Peyer's patch (tissue), 4 donors: ENCODE measurements around the gene CUL2. TPM values are rescaled to one million over a fixed set of nuclear protein-coding genes. Genes with fewer than 3 reads are reported as not detected.

Experiments
- DNase-seq, 3 donors: peaks; one replicate each; pipeline ENCODE4 v3.0.0-alpha.2; 2017 to 2019
- H3K27ac ChIP-seq, 4 donors: fragments of 200-600 bp; sonication (generic); one replicate each; pipeline ENCODE4 v1.5.1; 2016 to 2019
- H3K27me3 ChIP-seq, 2 donors: fragments of 200-600 bp; sonication (generic); one replicate each; pipeline ENCODE4 v1.5.1; 2019
- H3K36me3 ChIP-seq, 3 donors: fragments of 200-600 bp; sonication (generic); one replicate each; pipeline ENCODE4 v1.5.1; 2016 to 2019
- H3K4me1 ChIP-seq, 4 donors: fragments of 200-600 bp; sonication (generic); one replicate each; pipeline ENCODE4 v1.5.1; 2016 to 2019
- H3K4me3 ChIP-seq, 4 donors: fragments of 200-600 bp; sonication (generic); 1 replicate in 3 of 4; 2 replicates in 1 of 4; pipeline ENCODE4 v1.5.1; 2016 to 2019; ENCODE audit warnings: mild to moderate bottlenecking in 1 of 4
- H3K9me3 ChIP-seq, 4 donors: fragments of 200-600 bp; sonication (generic); one replicate each; pipeline ENCODE4 v1.5.1; 2016 to 2019; ENCODE audit warnings: mild to moderate bottlenecking in 1 of 4
- CTCF ChIP-seq, 6 experiments: fragments of 450-650 bp in 4 of 6; fragments of 200-600 bp in 2 of 6; sonication (generic) in 1 of 6; IDR thresholded peaks; one replicate each; pipeline ENCODE4 v1.5.1; 2017 to 2019; ENCODE audit warnings: antibody characterized with exemption in 6 of 6, mild to moderate bottlenecking in 3 of 6, moderate library complexity in 1 of 6
- POLR2A ChIP-seq, 2 donors: fragments of 450-650 bp; IDR thresholded peaks; one replicate each; pipeline ENCODE4 v1.5.1; 2017; ENCODE audit warnings: antibody characterized with exemption in 2 of 2, mild to moderate bottlenecking in 2 of 2, moderate library complexity in 2 of 2
- total RNA-seq, 4 donors: library from RNA; depleted of rRNA; stranded (reverse); fragments of >200 nt; gene quantifications; one replicate each; pipeline ENCODE4 v1.1.0, GENCODE V29; 2016

Gene CUL2
- total RNA-seq, 4 donors from 2014 or later: 13.8 to 21.6 (median 17.7) TPM

DNA sequence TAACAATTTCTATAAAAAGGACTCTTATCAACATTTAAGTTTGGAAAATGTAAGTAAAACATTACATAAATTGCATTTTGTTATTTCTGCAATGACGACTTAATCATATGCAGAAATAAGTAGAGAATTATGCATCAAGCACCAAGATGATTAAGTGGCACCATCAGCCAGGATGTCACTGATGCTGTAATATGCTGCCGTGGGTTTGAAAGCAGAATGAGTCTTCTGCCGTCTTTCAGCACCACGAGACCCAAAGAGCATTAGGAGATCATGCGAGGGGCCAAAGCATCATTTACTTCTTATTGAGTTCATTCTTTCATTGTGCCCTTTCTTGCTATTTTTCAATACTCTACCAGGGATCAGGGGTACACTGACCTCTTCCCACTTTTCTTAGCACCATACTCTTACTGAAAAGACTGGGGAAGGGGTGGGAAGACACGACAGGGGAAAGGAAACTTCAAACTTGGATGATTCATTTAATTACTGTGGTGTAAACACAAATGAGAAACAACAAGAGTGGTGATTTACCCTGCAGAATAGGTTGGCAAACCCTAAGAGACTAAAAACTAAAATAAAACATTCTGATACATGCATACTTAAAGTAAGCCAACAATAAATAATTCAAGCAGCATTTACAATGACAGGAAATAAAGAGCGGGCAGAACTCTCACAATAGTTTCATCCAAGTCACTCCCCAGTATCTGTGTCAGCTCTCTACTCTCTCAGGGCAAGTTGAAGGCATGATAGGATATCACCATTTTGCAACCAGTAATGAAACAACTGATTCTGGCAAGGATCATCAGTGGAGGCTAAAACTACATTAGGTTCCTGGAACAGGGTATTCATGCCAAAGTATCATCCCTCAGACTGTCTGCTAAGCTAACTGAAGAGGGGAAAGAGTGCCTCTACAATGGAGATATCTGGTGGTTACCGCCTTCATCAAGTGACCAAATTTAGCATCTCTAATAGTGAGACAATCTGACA, 70.8 kb downstream of the CUL2 start:
- H3K27ac ChIP-seq: no peak overlapping the region
- H3K27me3 ChIP-seq: no peaks in the 10 kb centered on the region
- DNase-seq: no peak
- H3K36me3 ChIP-seq: peaks cover 0 to 47% (median 0%) of the 10 kb centered on the region in 3 donors
- TF ChIP-seq CTCF (IDR thresholded peaks at IDR 0.05): no peak
- no peak for TF ChIP-seq POLR2A (IDR thresholded peaks at IDR 0.05)
- no peaks in the 10 kb centered on the region for H3K4me1 ChIP-seq
- H3K4me3 ChIP-seq: no peak overlapping the region
- H3K9me3 ChIP-seq: no peaks in the 10 kb centered on the region

DNA sequence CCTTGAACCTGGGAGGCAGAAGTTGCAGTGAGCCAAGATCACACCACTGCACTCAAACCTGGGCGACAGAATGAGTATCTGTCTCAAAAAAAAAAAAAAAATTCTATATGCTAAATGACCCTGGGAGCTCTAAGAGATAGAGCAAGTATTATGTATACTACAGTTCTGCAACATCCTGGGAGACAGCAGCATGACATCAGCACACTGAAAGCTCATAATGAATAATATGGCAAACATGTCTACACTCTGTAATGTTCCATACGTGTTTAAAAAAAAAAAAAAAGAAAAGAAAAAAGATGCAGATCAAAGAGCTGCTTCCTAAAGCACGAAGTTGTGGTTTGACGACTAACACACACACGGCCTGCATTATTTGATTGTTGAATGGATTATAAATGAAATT, 72.5 kb downstream of the CUL2 start:
- Histone ChIP-seq H3K27ac (no peak overlapping the region), H3K36me3 (peaks cover 0 to 46% (median 0%) of the 10 kb centered on the region in 3 donors), H3K4me1 (no peaks in the 10 kb centered on the region), H3K9me3 (no peaks in the 10 kb centered on the region), H3K4me3 (no peak overlapping the region), H3K27me3 (no peaks in the 10 kb centered on the region)
- TF ChIP-seq CTCF (IDR thresholded peaks at IDR 0.05) (no peak), POLR2A (IDR thresholded peaks at IDR 0.05) (no peak)
- DNase-seq: no peak

DNA sequence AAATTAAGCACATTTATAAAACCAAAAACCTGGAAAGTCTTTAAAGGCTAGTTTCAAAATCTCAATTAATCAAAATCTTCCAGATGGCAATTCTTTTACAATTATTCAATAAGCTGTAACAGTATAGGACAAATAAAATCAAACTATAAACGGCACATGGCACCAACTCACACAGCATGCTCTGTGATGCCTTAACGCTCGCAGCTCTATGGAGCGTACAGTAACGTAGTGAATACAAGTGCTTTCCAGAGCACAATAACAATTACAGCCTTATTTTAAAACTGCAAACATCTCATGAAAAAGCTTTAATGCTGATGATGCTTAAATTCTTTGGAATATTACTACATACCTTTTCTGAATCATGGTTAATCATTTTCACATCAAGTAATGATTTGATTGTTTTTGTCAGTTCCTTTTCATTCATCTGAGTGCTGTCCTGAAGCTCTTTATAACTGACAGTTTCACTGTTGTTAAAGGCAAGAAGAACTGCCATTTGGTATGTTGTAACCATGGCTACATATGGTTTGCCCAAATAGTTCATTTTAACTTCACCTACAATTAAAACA, 74.2 kb downstream of the CUL2 start:
- H3K9me3 ChIP-seq: no peaks in the 10 kb centered on the region
- TF ChIP-seq POLR2A (IDR thresholded peaks at IDR 0.05): no peak
- no peak for TF ChIP-seq CTCF (IDR thresholded peaks at IDR 0.05)

GRCh38 chr10:35012781-35013180, 77.4 kb downstream of the CUL2 start:
- DNase-seq: no peak
- no peaks in the 10 kb centered on the region for H3K4me1 ChIP-seq
- H3K27me3 ChIP-seq: no peaks in the 10 kb centered on the region
- H3K27ac ChIP-seq: no peak overlapping the region
- no peak overlapping the region for H3K4me3 ChIP-seq
- TF ChIP-seq POLR2A (IDR thresholded peaks at IDR 0.05) (no peak), CTCF (IDR thresholded peaks at IDR 0.05) (no peak)
- H3K9me3 ChIP-seq: no peaks in the 10 kb centered on the region
- peaks cover 0 to 64% (median 0%) of the 10 kb centered on the region in 3 donors for H3K36me3 ChIP-seq

More for the DNA sequence above, 74.2 kb downstream of the CUL2 start:
- Histone ChIP-seq H3K4me1 (no peaks in the 10 kb centered on the region), H3K4me3 (no peak overlapping the region), H3K27ac (no peak overlapping the region), H3K27me3 (no peaks in the 10 kb centered on the region), H3K36me3 (peaks cover 0 to 48% (median 0%) of the 10 kb centered on the region in 3 donors)
- no peak for DNase-seq

- TF ChIP-seq CTCF (IDR thresholded peaks at IDR 0.05) (no peak), POLR2A (IDR thresholded peaks at IDR 0.05) (no peak)
- Histone ChIP-seq H3K4me3 (no peak overlapping the region), H3K9me3 (no peaks in the 10 kb centered on the region), H3K36me3 (peaks cover 0 to 55% (median 0%) of the 10 kb centered on the region in 3 donors), H3K27ac (no peak overlapping the region), H3K27me3 (no peaks in the 10 kb centered on the region), H3K4me1 (no peaks in the 10 kb centered on the region)
- DNase-seq: no peak
Measured at GRCh38 chr10:35011771-35012191, 78.4 kb downstream of the CUL2 start.
